Measurements from ENCODE around the gene MIR17HG. TPM values are rescaled to one million over a fixed set of nuclear protein-coding genes. Genes with fewer than 3 reads are reported as not detected.
"Not testable (repeated sequence)": the region's sequence is repeated elsewhere in the genome, so short reads cannot be mapped to it uniquely, and the experiment has no call there.

The MIR17HG gene
- total RNA-seq, 1 donor from 2014 or later, result 19.2 TPM

DNA sequence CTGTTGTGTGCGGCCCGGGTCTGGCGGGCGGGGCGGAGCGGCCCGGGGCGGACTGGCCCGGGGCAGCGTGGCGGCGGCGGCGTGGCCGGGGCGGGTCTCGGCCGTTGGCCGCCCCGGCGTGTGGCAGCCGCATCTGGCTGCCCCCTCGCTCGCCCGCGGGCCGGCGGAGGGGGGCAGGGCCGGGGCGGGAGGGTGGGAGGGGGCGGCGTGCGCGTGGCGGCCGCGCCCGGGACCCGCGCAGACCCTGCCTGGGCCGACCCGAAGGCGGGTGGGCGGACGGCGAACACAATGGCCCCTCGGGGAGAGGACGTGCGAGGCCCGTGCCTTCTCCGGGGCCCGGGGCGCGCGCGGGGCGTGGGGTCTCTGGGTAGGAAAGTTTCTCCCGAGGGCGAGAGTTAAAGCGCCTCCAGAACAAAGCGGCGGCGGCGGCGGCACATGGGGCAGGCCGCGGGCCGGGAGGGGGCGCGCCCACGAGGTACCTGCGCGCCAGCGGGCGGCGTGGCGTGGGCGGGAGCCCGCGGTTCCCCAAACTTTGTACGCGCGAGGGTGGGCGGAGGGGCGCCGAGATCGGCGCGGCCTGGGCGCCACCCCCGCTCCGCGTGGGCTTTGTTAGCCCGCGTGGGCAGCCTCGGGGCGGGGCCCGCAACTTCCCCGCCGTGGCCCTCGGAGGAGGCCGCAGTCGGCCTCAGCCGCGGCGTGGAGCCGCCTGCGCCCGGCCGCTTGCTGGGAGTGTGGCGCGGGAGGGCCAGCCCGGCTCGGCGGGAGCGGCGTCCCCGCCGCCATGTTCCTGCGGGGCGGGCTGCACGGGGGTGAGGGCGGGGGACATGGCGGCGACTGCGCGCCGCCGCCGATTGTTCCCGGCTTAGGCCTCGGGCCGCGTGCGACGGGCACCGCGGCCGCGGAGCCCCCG is 764 bp downstream of the MIR17HG start:
- DNase-seq (ENCODE audit: low read depth) (no peak), FAIRE-seq (no peak)
- H3K27me3 ChIP-seq (ENCODE audit: control insufficient read depth, insufficient read depth, low read length), result no peaks in the 10 kb centered on the region
- TF ChIP-seq, protein P1, sequence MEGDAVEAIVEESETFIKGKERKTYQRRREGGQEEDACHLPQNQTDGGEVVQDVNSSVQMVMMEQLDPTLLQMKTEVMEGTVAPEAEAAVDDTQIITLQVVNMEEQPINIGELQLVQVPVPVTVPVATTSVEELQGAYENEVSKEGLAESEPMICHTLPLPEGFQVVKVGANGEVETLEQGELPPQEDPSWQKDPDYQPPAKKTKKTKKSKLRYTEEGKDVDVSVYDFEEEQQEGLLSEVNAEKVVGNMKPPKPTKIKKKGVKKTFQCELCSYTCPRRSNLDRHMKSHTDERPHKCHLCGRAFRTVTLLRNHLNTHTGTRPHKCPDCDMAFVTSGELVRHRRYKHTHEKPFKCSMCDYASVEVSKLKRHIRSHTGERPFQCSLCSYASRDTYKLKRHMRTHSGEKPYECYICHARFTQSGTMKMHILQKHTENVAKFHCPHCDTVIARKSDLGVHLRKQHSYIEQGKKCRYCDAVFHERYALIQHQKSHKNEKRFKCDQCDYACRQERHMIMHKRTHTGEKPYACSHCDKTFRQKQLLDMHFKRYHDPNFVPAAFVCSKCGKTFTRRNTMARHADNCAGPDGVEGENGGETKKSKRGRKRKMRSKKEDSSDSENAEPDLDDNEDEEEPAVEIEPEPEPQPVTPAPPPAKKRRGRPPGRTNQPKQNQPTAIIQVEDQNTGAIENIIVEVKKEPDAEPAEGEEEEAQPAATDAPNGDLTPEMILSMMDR (IDR thresholded peaks at IDR 0.05; ENCODE audit: insufficient read depth, low read length, severe bottlenecking), result peak; percentile 5
- H3K4me3 ChIP-seq (ENCODE audit: low read depth, low read length), result peak overlapping the region; percentile 46
- peaks cover 12% of the 10 kb centered on the region for H3K36me3 ChIP-seq (ENCODE audit: control insufficient read depth, insufficient read depth, low read length)

DNA sequence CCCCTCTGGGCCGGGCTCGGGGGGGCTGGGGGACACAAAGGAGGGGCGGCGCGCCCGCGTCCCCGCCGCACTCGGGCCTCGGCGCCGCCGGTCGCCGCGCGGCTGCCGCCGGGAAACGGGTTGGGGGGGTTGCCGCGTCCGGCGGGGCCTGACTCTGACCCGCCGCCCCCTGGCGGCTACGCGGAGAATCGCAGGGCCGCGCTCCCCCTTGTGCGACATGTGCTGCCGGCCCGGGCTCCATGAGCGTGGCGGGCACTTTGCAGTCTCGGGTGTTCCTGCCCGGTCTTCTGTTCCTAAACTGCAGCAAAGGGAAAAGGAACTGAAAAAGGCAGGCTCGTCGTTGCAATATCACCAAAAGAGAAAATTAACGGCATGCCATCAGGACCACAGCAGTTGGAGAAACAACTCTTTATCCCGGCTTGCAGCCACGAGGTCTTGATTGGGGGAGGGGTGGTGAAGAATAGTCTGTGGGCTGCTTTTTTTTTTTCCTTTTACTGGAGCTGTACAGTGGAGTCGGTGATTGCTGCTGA is 1.5 kb downstream of the MIR17HG start:
- no peaks in the 10 kb centered on the region for H3K27me3 ChIP-seq (ENCODE audit: control insufficient read depth, insufficient read depth, low read length)
- peak; percentile 70 for DNase-seq (ENCODE audit: low read depth)
- peaks cover 14% of the 10 kb centered on the region for H3K36me3 ChIP-seq (ENCODE audit: control insufficient read depth, insufficient read depth, low read length)
- H3K4me3 ChIP-seq (ENCODE audit: low read depth, low read length), result peak overlapping the region; percentile 46
- no peak for FAIRE-seq
- TF ChIP-seq, protein P1 (IDR thresholded peaks at IDR 0.05; ENCODE audit: insufficient read depth, low read length, severe bottlenecking), result peak; percentile 97

DNA sequence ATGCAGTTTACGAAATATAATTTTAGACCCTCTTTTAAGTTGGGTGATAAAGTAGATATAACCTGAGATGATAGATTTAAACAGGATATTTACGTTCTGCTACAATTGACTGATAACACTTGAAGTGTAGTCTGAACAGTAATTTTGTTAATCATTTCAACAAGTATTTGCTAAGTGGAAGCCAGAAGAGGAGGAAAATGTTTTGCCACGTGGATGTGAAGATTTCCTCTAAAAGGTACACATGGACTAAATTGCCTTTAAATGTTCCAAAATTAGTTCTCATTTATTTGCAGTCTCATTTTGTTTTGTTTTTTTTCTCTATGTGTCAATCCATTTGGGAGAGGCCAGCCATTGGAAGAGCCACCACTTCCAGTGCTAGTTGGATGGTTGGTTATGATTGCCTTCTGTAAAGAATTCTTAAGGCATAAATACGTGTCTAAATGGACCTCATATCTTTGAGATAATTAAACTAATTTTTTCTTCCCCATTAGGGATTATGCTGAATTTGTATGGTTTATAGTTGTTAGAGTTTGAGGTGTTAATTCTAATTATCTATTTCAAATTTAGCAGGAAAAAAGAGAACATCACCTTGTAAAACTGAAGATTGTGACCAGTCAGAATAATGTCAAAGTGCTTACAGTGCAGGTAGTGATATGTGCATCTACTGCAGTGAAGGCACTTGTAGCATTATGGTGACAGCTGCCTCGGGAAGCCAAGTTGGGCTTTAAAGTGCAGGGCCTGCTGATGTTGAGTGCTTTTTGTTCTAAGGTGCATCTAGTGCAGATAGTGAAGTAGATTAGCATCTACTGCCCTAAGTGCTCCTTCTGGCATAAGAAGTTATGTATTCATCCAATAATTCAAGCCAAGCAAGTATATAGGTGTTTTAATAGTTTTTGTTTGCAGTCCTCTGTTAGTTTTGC is 2.8 kb downstream of the MIR17HG start:
- FAIRE-seq (no peak), DNase-seq (ENCODE audit: low read depth) (no peak)
- Histone ChIP-seq H3K36me3 (ENCODE audit: control insufficient read depth, insufficient read depth, low read length) (peaks cover 16% of the 10 kb centered on the region), H3K27me3 (ENCODE audit: control insufficient read depth, insufficient read depth, low read length) (no peaks in the 10 kb centered on the region), H3K4me3 (ENCODE audit: low read depth, low read length) (peak overlapping the region; percentile 46)
- TF ChIP-seq, protein P1 (IDR thresholded peaks at IDR 0.05; ENCODE audit: insufficient read depth, low read length, severe bottlenecking), result no peak

DNA sequence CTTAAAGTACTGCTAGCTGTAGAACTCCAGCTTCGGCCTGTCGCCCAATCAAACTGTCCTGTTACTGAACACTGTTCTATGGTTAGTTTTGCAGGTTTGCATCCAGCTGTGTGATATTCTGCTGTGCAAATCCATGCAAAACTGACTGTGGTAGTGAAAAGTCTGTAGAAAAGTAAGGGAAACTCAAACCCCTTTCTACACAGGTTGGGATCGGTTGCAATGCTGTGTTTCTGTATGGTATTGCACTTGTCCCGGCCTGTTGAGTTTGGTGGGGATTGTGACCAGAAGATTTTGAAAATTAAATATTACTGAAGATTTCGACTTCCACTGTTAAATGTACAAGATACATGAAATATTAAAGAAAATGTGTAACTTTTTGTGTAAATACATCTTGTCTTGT is 3.6 kb downstream of the MIR17HG start:
- DNase-seq (ENCODE audit: low read depth), result no peak
- Histone ChIP-seq H3K27me3 (ENCODE audit: control insufficient read depth, insufficient read depth, low read length) (no peaks in the 10 kb centered on the region), H3K36me3 (ENCODE audit: control insufficient read depth, insufficient read depth, low read length) (peaks cover 16% of the 10 kb centered on the region), H3K4me3 (ENCODE audit: low read depth, low read length) (no peak overlapping the region)
- no peak for FAIRE-seq
- TF ChIP-seq, protein P1 (IDR thresholded peaks at IDR 0.05; ENCODE audit: insufficient read depth, low read length, severe bottlenecking), result no peak

DNA sequence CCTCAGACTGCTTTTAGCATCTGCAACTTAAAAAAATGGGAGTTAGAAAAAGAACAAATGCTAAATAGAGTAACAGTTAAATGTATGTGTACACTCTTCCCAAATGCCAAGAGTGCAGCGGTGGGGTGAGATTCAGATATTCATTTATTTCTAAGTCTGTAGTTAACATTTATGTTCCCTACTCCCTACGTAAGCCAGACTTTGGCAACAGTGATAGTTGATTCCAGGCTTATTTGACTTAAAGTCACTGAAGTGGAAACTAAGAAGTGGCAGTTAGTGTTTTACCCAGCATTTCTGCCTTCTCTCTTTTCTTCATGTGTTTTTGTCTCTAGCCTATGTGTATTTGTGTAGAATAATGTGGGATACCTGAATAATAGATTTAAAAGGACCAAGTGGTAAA is 4.5 kb downstream of the MIR17HG start:
- DNase-seq (ENCODE audit: low read depth) (no peak), FAIRE-seq (no peak)
- Histone ChIP-seq H3K4me3 (ENCODE audit: low read depth, low read length) (no peak overlapping the region), H3K27me3 (ENCODE audit: control insufficient read depth, insufficient read depth, low read length) (no peaks in the 10 kb centered on the region), H3K36me3 (ENCODE audit: control insufficient read depth, insufficient read depth, low read length) (peaks cover 17% of the 10 kb centered on the region)
- TF ChIP-seq, protein P1 (IDR thresholded peaks at IDR 0.05; ENCODE audit: insufficient read depth, low read length, severe bottlenecking), result no peak

DNA sequence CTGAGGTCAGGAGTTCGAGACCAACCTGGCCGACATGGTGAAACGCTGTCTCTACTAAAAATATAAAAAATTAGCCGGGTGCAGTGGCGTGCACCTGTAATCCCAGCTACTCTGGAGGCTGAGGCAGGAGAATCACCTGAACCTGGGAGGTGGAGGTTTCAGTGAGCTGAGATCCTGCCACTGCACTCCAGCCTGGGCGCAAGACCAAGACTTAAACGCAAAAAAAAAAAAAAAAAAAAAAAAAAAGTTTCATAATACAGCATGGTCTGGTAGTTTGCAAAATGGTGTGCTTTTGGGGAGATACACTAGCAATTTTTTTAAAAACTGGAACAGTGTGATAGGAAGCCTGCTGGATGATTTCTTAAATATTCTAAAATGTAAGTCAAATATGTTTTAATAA is 5.4 kb downstream of the MIR17HG start:
- H3K4me3 ChIP-seq (ENCODE audit: low read depth, low read length); H3K27me3 ChIP-seq (ENCODE audit: control insufficient read depth, insufficient read depth, low read length); FAIRE-seq; DNase-seq (ENCODE audit: low read depth): not testable (repeated sequence)
- H3K36me3 ChIP-seq (ENCODE audit: control insufficient read depth, insufficient read depth, low read length), result peaks cover 17% of the 10 kb centered on the region
